Heart left ventricle (tissue), 13 donors: ENCODE results near the gene NINJ1.

Experiments
- CTCF ChIP-seq, 12 donors: fragments of 200-600 bp; sonication (generic) in 4 of 12; IDR thresholded peaks; one replicate each; pipeline versions ENCODE4 v1.5.0 to v1.8.0; 2018 to 2022; ENCODE audit warnings: antibody characterized with exemption in 12 of 12, mild to moderate bottlenecking in 5 of 12
- POLR2A ChIP-seq, 2 donors: fragments of 450-650 bp; IDR thresholded peaks; one replicate each; pipeline ENCODE4 v1.6.1; 2017; ENCODE audit warnings: antibody characterized with exemption in 2 of 2, mild to moderate bottlenecking in 2 of 2, moderate library complexity in 2 of 2
- donor health status: ischemic (EF 13 %, LVEDD 7.1; RV severe dilation, severe dysfunction).
- donor health status: DM: no; HTN: yes; CAD: no.
- donor health status: DM: no; HTN: no; CAD: no.
- donor health status: ischemic (EF 25% LVEDD 6.9; RV normal size, moderate dysfunction).
- donor health status: ischemic (EF 25% LVEDD 5.7; RV mildly dilated, moderate dysfunction).
- donor health status: ischemic (EF 35%, LVEDD 5.7; RV mildly dilated, moderate dysfunction).
- donor health status: nonischemic (EF 11% LVEDD 7.7; RV severe dilation, severe dysfunction).
- donor health status: DM: yes; HTN: yes; CAD: no.
- donor health status: PGD.
- donor health status: ischemic (EF 29% LVEDD 5.4; RV normal size, mild dysfunction).
- donor health status: nonischemic (EF 23%, LVEDD 6.1; RV moderate dilation, normal function).

GRCh38 chr9:93139365-93140182, 5.5 kb upstream of the NINJ1 start:
- no peak for TF ChIP-seq CTCF (IDR thresholded peaks at IDR 0.05)
- no peak for TF ChIP-seq POLR2A (IDR thresholded peaks at IDR 0.05)
